ENCODE data around the gene TSPAN18. TPM values are rescaled to one million over a fixed set of nuclear protein-coding genes. Genes with fewer than 3 reads are reported as not detected.

TSPAN18 gene
- polyA plus RNA-seq, 1 experiment: 0.98 TPM

DNA sequence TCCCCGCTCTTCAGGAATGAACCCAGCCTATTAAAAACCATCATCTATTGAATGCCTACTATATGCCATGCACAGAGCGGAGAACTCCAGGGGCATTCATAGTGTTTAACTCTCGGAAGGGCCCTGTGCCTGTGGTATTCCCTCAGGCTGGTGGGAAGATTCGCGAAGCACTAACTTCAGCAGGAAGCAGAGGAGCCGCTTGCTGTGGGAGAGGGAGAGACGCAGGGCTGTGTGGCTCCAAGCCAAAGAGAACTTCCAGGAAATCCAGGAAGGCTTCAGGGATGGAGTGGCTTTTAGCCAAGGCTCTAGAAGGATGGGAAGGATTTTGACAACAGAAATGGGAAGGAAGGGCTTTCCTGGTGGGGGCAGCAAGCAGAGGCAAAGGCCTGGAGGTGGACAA lies 120.1 kb downstream of the TSPAN18 start:
- Histone ChIP-seq H3K9me3 (ENCODE audit: control insufficient read depth, insufficient read depth, low read length) (peaks cover 7% of the 10 kb centered on the region), H3K27ac (ENCODE audit: low read depth, low read length) (no peak overlapping the region), H3K27me3 (ENCODE audit: control insufficient read depth, insufficient read depth, low read length) (no peaks in the 10 kb centered on the region), H3K4me3 (ENCODE audit: low read depth, low read length) (no peak overlapping the region)
- CTCF ChIA-PET: no interaction called here
- TF ChIP-seq CTCF (IDR thresholded peaks at IDR 0.05; ENCODE audit: low read depth, low read length): no peak
- no peak for DNase-seq (ENCODE audit: low read depth, low spot score)
- POLR2A ChIA-PET: no interaction called here

DNA sequence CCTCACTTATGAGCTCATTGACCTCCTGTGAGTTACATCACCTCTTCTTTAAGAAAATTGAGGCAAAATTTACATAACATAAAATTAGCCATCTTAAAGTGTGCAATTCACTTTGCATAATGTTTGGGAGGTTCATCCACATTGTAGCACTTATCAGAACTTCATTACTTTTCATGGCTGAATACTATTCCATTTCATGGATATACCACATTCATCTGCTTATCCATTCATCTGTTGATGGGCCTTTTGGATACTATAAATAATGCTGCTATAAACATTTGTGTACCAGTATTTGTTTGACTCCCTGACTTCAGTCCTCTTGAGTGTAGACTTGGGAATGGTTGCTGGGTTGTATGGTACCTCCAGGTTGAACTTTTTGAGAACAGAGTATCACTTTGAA lies 120.6 kb downstream of the TSPAN18 start:
- Histone ChIP-seq H3K4me3 (ENCODE audit: low read depth, low read length) (no peak overlapping the region), H3K9me3 (ENCODE audit: control insufficient read depth, insufficient read depth, low read length) (peaks cover 7% of the 10 kb centered on the region), H3K27ac (ENCODE audit: low read depth, low read length) (no peak overlapping the region), H3K27me3 (ENCODE audit: control insufficient read depth, insufficient read depth, low read length) (no peaks in the 10 kb centered on the region)
- no peak for TF ChIP-seq CTCF (IDR thresholded peaks at IDR 0.05; ENCODE audit: low read depth, low read length)
- CTCF ChIA-PET: no interaction called here
- POLR2A ChIA-PET: no interaction called here
- no peak for DNase-seq (ENCODE audit: low read depth, low spot score)

GRCh38 chr11:44848203-44848962 lies 121.6 kb downstream of the TSPAN18 start:
- TF ChIP-seq CTCF (IDR thresholded peaks at IDR 0.05; ENCODE audit: low read depth, low read length): no peak
- ChIA-PET CTCF (no interaction called here), POLR2A (no interaction called here)
- no peak overlapping the region for H3K27ac ChIP-seq (ENCODE audit: low read depth, low read length)
- no peak for DNase-seq (ENCODE audit: low read depth, low spot score)
- H3K9me3 ChIP-seq (ENCODE audit: control insufficient read depth, insufficient read depth, low read length): peaks cover 7% of the 10 kb centered on the region
- H3K4me3 ChIP-seq (ENCODE audit: low read depth, low read length): no peak overlapping the region
- no peaks in the 10 kb centered on the region for H3K27me3 ChIP-seq (ENCODE audit: control insufficient read depth, insufficient read depth, low read length)

DNA sequence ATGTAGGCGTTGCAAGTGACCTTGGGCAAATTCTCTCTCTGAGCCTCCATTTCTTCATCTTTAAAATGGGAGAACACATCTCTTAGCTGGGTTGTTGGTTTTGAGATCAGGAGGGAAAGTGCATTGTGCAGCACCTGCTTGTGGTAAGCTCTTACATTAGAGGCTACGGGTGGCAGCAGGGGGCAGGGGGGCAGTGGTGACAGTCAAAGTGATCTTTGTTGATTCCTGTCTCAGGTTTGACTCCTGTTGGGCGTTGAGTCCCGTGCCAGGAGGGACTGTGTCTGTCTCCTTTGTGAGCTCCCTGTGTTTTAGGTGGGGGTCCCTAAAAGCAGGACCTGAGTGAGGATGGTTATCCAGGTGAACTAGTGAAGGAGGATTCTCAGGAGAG lies 122.2 kb downstream of the TSPAN18 start:
- no peak for TF ChIP-seq CTCF (IDR thresholded peaks at IDR 0.05; ENCODE audit: low read depth, low read length)
- Histone ChIP-seq H3K27me3 (ENCODE audit: control insufficient read depth, insufficient read depth, low read length) (no peaks in the 10 kb centered on the region), H3K4me3 (ENCODE audit: low read depth, low read length) (no peak overlapping the region), H3K27ac (ENCODE audit: low read depth, low read length) (no peak overlapping the region), H3K9me3 (ENCODE audit: control insufficient read depth, insufficient read depth, low read length) (peaks cover 7% of the 10 kb centered on the region)
- CTCF ChIA-PET: interaction anchor here (0.7 kb wide), 1 partner anchor 259 kb away, joined by 4 read pairs; no protein-coding TSS in a partner anchor
- DNase-seq (ENCODE audit: low read depth, low spot score): no peak
- POLR2A ChIA-PET: no interaction called here

DNA sequence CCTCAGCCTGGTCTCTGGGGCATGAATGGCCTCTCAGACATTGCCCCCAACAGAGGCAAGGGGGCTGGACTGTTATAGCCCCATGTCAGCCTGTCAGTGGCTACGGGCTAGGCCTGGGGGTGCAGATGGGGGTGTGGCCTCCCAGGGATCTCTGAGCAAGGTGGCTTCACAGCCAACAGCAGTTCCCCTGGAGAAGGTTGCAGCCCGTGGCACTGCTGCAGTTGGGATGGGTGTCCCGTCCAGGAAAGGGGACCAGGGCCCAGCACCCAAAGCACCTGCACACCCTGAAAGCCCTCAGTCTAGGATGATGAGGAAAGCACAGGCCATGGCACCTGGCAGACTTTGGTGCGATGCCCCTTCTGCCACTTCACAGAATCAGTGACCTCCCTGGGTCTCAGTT lies 122.7 kb downstream of the TSPAN18 start:
- no peak overlapping the region for H3K4me3 ChIP-seq (ENCODE audit: low read depth, low read length)
- no peaks in the 10 kb centered on the region for H3K27me3 ChIP-seq (ENCODE audit: control insufficient read depth, insufficient read depth, low read length)
- no peak for DNase-seq (ENCODE audit: low read depth, low spot score)
- ChIA-PET CTCF (interaction anchor here (0.7 kb wide), 1 partner anchor 258 kb away, joined by 4 read pairs; no protein-coding TSS in a partner anchor), POLR2A (no interaction called here)
- no peak overlapping the region for H3K27ac ChIP-seq (ENCODE audit: low read depth, low read length)
- H3K9me3 ChIP-seq (ENCODE audit: control insufficient read depth, insufficient read depth, low read length): peaks cover 5% of the 10 kb centered on the region
- no peak for TF ChIP-seq CTCF (IDR thresholded peaks at IDR 0.05; ENCODE audit: low read depth, low read length)
